ENCODE data around the gene FREM3.

The FREM3 gene

DNA sequence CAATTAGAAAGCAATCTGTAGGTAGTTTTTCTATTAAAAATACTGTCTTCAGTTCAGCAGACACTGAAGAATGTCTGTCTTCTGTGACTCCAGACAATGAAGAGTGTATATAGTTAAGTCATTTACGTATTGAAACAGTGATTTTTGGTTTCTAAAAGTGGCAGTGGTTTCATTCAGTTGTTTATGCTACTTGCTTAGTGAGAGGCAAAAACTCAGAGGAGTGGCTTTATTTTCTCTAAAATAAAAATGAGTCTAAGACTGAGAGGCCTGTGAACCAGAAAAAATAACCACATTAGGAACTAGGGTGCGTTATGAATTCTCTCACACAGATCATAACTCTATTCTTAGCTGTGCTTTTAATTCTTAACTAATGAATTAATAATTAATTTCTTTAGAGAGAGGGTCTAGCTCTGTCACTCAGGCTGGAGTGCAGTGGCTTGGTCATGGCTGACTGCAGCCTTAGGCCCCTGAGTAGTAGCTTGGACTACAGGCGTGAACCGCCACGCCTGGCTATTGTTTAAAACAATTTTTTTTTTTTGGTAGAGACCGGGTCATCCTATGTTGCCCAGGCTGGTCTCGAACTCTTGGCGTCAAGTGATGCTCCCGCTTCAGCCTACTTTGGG, 31.4 kb downstream of the FREM3 start:
- DNase-seq (ENCODE audit: low read depth, low spot score): no peak

DNA sequence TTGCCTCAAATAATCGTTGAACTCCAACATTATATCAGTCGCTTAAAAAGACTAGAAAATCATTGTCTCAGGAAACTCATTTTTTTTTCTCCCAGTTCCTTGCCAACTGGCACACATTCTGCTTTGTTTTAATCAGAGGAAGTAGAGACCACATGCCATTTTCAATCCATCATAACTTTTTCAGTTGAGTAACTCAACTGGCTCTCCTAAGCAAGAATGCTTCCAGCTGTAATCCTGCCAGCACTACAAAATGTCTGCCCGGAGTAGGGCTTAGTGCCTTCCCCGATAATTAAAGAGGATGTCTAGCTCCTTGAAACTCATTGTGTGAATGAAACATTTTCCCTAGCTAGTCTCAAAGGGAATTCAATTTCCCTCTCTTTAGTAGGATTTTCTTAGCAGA, 33.0 kb downstream of the FREM3 start:
- no peak for DNase-seq (ENCODE audit: low read depth, low spot score)

DNA sequence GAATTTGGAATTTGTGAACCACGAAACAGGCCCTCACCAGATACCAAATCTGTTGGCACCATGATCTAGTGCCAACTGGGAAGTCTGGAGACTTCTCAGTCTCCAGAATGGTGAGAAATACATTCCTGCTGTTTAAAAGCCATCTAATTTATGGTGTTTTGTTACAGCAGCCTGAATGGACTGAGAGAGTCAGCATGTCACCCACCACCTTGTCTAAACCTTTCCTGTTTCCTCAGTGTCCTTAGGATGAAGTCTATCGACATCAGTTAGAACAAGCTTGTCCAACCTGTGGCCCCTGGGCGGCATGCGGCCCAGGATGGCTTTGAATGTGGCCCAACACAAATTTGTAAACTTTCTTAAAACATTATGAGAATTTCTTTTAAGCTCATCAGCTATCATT, 42.1 kb downstream of the FREM3 start:
- DNase-seq (ENCODE audit: low read depth, low spot score): no peak

DNA sequence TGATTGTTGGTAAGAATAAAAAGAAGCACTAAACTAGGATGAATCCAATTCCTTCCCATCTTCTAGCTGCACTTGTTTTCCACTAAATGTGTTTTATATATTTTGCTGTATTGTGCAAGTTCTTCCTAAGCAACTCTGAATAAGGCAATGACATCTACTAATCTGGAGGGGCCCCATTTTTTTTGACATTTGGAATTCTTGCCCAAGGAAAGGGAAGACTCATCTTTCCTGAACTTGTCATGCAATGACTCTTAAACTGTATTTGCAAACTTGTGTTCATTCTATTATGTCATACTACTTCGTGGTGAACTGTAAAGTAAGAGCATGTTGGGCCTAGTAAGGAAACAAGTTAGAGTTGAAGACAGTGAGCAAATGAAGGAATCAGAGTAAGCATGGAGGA, 45.9 kb downstream of the FREM3 start:
- no peak for DNase-seq (ENCODE audit: low read depth, low spot score)

DNA sequence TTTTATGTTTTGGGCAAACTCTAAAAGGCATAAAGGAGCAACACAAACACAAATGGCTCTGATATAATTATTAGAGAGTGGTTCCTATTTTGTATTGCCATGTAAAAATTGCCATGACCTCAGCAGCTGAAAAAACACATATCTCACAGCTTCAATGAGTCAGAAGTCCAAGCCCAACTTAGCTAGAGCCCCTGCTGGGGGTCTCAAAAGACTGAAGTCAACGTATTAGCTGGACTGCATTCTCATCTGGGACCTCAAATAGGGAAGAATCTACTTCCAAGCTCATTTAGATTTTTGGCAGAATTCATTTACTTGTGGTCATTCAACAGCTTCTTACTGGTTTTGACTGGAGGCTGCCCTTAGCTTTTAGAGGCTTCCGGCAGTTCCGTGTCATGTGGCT, 47.4 kb downstream of the FREM3 start:
- no peak for DNase-seq (ENCODE audit: low read depth, low spot score)

DNA sequence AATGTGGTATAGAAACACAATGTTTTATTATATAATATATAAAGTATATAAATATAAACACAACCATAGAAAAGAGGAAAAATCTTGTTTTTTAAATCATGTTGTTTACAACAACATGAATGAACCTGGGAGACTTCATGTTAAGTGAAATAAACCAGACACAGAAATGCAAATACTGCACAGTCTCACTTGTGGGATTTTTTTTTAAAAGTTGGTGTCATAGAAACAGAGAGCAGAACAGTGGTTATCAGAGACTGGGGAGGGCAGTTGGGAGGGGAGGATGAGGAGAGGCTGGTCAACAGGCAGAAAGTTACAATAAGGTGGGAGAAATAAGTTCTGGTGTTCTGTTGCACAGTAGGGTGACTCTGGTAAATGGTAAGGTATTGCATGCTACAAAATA, 57.1 kb downstream of the FREM3 start:
- no peak for DNase-seq (ENCODE audit: low read depth, low spot score)

DNA sequence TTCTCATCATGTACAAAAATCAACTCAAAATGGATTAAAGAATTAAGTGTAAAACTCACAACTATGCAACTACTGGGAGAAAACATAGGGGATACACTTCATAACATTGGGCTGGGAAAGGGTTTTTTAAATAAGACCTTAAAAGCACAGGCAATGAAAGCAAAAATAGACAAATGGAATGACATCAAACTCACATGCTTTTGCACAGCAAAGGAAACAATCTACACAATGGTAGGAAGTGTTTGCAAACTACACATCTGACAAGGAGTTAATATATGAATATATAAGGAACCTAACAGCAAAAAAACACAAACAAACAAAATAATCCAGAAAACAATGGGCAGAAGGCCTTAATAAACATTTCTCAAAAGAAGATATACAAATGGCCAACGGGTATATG, 57.9 kb downstream of the FREM3 start:
- no peak for DNase-seq (ENCODE audit: low read depth, low spot score)

DNA sequence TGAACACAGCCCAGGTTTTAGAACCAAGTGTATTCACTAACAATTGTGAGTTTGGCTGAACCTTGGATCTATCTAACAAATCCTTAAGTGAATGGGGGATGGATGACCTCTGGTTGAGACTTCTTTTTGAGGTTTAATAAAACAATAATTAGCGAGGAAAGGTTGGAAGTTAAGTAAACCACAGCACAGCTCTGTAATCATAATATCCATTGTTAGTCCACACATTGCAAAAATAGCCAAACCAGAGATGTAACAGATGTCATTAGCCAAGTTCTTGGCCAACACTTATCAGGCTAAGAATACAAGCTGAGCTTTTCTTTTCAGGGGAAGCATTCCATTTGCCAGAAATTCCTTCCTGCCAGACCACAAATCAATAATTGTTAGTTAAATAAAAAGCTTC, 59.1 kb downstream of the FREM3 start:
- DNase-seq (ENCODE audit: low read depth, low spot score): no peak

DNA sequence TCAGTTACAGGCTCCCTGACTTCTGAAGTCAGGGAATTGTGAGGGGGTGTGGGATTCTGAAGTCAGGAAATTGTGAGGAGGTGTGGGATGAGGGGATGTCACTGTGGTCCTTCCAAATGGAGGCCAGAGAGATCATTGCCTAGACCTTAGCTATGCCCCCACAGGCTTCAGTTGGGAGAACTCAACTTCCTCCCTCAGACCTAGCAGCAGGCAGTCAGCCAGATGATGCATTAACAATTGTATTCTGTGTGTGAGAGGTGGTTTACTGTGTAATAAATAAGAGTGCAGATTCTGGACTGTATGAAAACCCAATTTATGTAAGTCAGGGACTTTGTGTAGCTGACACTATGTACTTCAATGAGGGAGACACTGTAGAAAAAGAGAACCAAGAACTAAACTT, 65.7 kb downstream of the FREM3 start:
- DNase-seq (ENCODE audit: low read depth, low spot score): no peak

DNA sequence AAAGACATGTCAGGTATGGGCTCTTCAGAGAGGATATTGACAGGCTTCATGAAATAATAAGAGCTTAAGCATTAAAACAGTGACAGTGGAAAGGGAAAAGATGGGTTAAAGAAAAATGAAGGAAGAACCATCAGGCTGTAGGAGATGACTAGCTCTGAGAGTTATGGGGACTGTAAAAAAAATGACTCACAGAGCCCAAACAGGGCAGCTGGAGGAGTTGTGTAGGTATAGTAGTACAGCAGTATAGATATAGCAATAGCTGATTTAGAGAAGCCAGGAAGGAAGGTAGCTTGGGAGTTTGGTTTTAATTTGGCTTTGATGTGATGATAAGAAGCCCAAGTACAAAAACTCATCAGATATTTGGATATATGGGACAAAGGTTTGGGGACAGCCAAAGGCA, 66.6 kb downstream of the FREM3 start:
- no peak for DNase-seq (ENCODE audit: low read depth, low spot score)

DNA sequence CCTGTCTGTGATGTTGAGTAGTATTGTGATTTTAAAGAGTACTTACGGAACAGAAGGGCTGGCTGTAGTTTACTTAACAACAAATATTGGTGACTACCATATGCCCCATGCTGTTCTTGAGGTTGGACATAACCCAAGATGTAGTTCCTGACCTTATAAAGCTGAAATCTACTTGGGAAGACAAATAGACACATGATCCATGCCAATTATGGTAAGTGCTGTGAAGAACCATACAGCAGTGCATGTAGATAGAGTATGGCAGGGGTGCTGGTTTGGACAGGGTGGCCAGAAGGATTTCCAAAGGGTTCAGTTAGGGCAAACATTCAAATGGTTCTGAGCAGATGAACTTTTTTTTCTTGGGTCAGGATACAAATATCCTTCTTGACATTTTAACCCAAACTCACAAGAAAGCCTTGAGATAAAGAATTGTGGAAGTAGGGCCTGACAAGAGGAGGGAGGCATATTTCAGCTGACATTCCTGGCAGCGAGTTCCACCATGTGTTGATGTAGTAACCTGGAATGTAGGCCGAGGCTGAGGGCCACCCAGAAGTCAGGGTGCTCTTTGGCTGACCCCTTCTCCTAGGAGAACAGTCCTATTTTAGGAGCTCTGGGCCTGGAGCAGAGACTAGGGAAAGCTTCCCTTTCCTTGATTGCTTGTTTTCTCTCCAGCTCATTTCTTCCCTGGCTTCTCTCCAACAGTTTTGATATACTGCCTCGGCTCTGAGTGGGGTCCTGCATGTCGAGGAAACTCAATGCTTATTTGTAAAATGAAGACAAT, 74.2 kb downstream of the FREM3 start:
- DNase-seq (ENCODE audit: low read depth, low spot score): no peak

DNA sequence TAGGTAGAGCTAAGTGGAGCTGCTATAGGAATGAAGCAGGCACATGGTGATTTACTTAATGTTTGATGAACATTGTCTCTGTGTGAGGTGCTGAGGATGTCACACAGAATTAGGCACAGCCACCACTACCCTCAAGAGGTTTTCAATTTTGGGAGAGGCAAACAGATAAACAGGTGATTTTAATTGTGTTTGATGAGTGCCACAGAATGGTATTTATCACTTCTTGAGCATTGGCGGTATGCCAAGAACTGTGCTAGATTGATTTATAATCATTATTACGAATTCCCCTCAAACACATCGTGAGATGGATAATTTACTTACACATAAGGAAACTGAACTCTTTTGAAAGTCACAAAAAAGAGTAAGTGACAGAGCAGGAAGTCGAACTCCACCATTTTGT, 74.8 kb downstream of the FREM3 start:
- no peak for DNase-seq (ENCODE audit: low read depth, low spot score)

DNA sequence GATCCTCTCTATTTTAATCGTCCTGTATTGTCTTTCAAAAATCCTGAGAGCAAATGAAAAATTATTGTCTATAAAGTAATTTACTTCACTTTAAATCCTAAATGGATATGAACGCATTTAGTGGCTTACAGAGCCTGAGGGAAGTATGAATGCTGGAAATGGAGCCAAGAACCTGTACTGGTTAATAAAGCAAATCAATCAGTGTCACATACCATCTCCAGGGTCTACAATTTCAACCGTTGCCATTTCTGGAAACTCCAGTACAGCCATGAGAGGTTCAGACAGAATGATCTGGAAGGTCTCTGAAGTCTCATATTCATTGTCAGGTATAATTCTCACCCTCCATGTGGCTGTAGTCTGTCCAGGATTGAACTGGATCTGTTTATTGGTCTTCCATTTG, 76.6 kb downstream of the FREM3 start:
- no peak for DNase-seq (ENCODE audit: low read depth, low spot score)

DNA sequence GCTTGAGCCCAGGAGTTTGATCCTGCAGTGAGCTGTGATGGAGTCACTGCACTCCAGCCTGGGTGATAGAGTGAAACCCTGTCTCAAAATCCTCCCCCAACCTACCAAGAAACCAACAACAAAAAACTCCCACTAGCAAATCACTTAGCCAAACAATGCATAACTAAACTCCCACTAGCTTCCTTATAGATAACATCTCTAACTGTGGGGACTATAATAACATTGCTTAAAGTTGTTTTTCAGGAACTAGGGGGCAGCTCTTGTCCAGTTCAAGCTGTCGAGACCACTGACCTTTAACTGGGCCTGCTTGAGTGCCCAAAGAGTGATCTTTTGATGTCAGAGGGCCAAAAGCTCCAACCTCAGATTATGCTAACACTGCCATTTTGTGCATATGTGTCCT, 81.7 kb downstream of the FREM3 start:
- DNase-seq (ENCODE audit: low read depth, low spot score): no peak

DNA sequence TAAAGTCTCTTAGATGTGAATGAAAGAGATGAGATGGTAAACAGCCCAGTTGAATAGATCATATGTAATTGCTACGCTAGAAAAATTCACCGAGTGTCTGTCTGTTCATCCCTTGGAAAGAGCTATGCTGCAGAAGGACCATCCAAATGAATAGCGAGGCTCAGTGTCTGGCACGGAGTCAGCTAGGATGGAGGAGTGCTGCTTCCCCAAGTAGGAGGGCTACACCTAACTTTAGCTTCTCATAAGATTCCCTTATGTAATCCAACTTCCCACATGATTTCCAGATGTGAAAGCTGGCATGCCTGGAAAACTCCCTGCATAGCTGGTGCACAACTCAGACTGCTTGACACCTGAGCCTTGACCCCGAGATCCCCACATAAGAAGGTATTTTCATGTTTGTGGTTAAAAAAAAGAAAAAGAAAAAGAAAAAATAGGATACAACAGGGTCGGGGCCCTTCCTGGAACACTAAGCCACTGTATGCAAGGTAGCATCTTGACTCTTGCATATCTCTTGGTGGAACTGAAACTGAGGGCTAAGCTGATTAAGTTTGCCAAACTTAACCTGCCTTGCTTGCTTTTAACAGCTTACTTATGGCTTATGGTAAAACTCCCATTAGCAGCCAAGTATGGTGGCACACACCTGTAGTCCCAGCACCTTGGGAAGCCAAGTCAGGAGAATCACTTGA, 82.3 kb downstream of the FREM3 start:
- no peak for DNase-seq (ENCODE audit: low read depth, low spot score)

DNA sequence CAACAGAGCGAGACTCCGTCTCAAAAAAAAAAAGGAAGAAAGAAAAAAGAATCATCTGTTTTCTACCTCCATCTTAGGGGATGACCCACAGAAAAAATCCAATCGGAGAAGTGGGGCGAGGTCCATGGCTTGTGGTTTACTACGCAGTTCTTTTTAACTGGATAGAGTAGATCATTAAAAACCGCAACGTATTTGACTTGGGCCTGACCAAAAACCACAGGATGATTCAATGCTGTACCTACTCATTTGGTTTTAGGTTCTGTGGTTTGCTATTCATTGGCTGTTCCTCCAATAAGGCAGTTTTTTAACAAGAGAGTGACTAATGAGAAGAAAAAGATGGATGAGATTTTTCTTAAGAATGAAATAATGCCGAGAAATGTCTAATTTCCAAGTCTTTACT, 83.7 kb downstream of the FREM3 start:
- DNase-seq (ENCODE audit: low read depth, low spot score): no peak

DNA sequence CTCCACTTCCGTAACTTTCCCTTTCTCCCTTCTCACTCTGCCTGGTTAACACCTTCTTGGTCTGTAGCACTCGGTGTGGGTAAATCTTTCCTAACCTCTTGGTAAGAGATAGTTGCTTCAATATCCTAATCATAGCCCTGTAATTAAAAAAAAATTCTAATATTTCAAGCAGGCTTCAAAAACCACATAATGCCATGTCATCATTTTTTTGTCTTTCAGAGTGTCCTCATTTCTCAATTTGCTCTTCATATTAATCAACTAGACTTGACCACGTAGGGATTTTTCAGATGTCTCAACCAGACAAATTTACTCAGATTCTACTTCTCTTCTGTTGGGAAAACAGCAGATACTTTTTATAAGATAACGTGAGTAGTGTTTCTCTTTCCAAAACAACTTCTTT, 91.0 kb downstream of the FREM3 start:
- no peak for DNase-seq (ENCODE audit: low read depth, low spot score)

DNA sequence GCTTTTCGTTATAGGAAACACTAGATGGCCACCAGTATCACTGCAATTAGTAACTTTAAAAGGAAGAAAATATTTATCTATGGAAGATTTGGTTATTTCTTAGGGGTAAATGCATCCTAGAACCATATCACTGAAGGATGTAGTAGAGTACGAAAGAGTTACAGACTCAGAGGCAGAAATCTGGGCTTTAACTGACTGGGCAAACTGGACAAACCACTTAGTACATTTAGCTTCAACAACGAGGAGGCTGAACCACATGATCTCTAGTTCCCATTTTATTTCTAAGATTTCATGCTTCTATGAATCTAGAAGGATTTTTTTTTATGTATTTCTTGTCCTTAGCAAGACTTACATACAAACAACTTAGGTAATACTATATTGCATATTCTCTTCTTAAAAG, 94.0 kb downstream of the FREM3 start:
- DNase-seq (ENCODE audit: low read depth, low spot score): no peak

DNA sequence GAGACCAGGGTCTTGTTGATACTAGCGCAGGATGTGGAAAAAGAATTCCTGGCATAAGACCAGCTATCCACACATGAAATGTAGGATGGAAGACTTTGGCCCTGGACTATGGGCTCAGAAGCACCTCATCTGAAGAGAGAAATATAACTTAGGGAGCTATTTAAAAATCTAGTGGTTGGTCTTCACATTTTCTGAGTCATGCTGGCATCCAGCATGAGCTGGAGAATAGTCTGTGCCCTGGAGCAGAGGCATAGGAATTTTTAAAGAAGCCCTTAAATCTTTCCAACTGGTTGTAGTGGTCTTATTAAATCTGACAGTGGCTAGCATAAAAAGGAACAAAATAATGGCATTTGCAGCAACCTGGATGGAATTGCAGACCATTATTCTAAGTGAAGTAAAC, 100.6 kb downstream of the FREM3 start:
- DNase-seq (ENCODE audit: low read depth, low spot score): no peak

DNA sequence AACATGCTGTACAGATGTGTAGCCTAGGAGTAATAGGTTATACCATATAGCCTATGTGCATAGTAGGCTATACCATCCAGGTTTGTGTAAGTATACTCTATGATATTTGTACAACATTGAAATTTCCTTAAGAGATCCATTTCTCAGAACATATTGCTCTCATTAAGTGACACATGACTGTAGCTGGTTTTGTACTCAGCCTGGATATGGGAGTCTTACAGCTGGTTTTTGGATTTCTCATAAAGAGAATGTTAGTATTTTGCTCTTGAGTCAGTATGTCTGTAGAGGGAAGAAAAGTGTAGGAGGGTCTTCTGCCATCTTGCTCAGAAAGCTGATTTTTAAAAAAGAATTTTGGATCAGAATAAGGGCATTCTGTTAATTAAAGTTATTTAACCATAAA, 101.7 kb downstream of the FREM3 start:
- DNase-seq (ENCODE audit: low read depth, low spot score): no peak

DNA sequence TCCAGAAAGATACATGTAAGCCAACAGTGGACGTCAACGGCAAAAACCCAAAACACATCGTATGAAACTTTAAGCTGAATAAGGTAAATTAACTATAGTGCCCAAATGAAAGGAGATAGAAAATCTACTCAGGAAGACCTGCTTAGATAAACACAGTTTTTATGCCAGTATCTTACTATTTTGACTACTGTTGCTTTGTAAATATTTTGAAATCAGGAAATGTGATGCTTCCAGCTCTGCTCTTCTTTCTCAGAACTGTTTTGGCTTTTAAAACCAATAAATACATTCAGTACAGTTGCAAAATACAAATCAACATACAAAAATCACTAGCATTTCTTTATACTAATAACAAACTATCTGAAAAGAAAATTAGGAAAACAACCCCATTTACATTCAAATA, 103.2 kb downstream of the FREM3 start:
- DNase-seq (ENCODE audit: low read depth, low spot score): no peak

DNA sequence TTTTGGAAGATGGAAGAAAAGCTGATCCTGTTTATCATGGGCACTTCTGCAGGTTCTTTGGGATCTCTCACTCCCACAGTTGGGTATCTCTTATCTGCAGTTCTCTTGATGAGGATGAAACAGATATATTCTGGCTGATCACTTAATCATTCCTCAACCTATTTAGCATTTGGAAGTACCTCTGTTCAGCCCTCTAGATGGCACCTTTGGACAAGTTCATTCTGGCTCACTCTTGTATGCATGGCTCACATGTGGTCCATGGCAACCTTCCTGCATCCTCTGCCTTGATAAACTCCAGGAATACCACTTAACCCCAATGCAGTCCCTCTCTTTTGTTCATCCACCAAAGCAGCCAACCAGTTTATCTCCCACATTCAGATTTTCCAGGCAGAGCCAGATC, 112.8 kb downstream of the FREM3 start:
- DNase-seq (ENCODE audit: low read depth, low spot score): no peak

DNA sequence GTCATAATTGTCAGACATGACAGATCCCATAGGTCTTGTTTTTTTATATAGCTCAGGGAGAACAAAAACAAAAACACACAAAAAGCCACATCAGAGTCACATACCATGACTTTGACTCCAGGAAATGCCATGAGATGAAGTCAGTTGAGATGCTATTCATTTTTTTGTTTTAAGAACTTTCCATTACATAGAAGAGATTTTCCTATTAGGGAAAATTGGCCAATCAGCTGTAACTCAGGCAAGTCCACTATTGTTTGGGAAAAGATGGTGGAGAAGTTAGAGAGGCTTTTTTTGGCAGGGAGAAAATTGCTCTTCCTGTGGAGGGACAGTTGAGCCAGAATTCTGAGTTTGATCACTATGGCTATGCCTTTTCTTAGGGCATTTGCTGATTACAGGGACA, 114.4 kb downstream of the FREM3 start:
- no peak for DNase-seq (ENCODE audit: low read depth, low spot score)
